H9 (cell line): ENCODE data around the gene ZDHHC19. TPM values are rescaled to one million over a fixed set of nuclear protein-coding genes. Genes with fewer than 3 reads are reported as not detected.

Experiments
- DNase-seq: peaks from one replicate; pipeline ENCODE4 v3.0.0-alpha.2; 2017
- H2AFZ ChIP-seq: one replicate; pipeline ENCODE4 v1.6.1; 2013; ENCODE audit warnings: mild to moderate bottlenecking, low read length, control low read depth, moderate library complexity
- H2AK5ac ChIP-seq: 2 replicates; pipeline ENCODE4 v1.6.1; 2013; ENCODE audit warnings: low read length, control low read depth, mixed read lengths; ENCODE audit not compliant: insufficient read length
- H2BK120ac ChIP-seq: one replicate; pipeline ENCODE4 v1.6.1; 2013; ENCODE audit warnings: low read depth, mild to moderate bottlenecking, low read length, control low read depth, inconsistent platforms; ENCODE audit not compliant: poor library complexity, severe bottlenecking
- H2BK12ac ChIP-seq: 2 replicates; pipeline ENCODE4 v1.6.1; 2013; ENCODE audit warnings: low read length, control low read depth, mixed read lengths, low read depth; ENCODE audit not compliant: insufficient read length
- H2BK15ac ChIP-seq: 2 replicates; pipeline ENCODE4 v1.6.1; 2013; ENCODE audit warnings: low read depth, low read length, control low read depth
- H2BK20ac ChIP-seq: one replicate; pipeline ENCODE4 v1.6.1; 2013; ENCODE audit warnings: low read depth, mild to moderate bottlenecking, low read length, control low read depth, inconsistent platforms; ENCODE audit not compliant: poor library complexity, severe bottlenecking
- H2BK5ac ChIP-seq: 2 replicates; pipeline ENCODE4 v1.6.1; 2013; ENCODE audit warnings: low read length, control low read depth, mixed read lengths; ENCODE audit not compliant: insufficient read length
- H3K14ac ChIP-seq: 2 replicates; pipeline ENCODE4 v1.6.1; 2013; ENCODE audit warnings: low read length, control low read depth; ENCODE audit not compliant: insufficient read depth
- H3K18ac ChIP-seq: 2 replicates; pipeline ENCODE4 v1.6.1; 2013; ENCODE audit warnings: low read depth, mild to moderate bottlenecking, mixed read lengths, low read length, control low read depth; ENCODE audit not compliant: insufficient read length
- H3K23ac ChIP-seq: 2 replicates; pipeline ENCODE4 v1.6.1; 2013; ENCODE audit warnings: low read length, control low read depth, mixed read lengths, low read depth; ENCODE audit not compliant: insufficient read length
- H3K23me2 ChIP-seq: 2 replicates; pipeline ENCODE4 v1.6.1; 2013; ENCODE audit warnings: low read depth, mild to moderate bottlenecking, mixed read lengths, low read length, control low read depth; ENCODE audit not compliant: insufficient read length, poor library complexity, severe bottlenecking
- H3K27ac ChIP-seq: 2 replicates; pipeline ENCODE4 v1.5.1; 2013; ENCODE audit warnings: low read length, control low read depth, mixed read lengths, low read depth; ENCODE audit not compliant: insufficient read length
- H3K27me3 ChIP-seq: 2 replicates; pipeline ENCODE4 v1.6.1; 2013; ENCODE audit warnings: low read length, control low read depth, inconsistent platforms; ENCODE audit not compliant: insufficient read depth
- H3K4ac ChIP-seq: 2 replicates; pipeline ENCODE4 v1.6.1; 2013; ENCODE audit warnings: low read depth, mild to moderate bottlenecking, control low read depth, inconsistent platforms, low read length, moderate library complexity
- H3K4me1 ChIP-seq: 2 replicates; pipeline ENCODE4 v1.6.1; 2013; ENCODE audit warnings: low read length, control low read depth, inconsistent platforms; ENCODE audit not compliant: insufficient read depth
- H3K4me2 ChIP-seq: 2 replicates; pipeline ENCODE4 v1.6.1; 2013; ENCODE audit warnings: low read length, control low read depth, mixed read lengths; ENCODE audit not compliant: insufficient read length, insufficient read depth
- H3K56ac ChIP-seq: 2 replicates; pipeline ENCODE4 v1.6.1; 2013; ENCODE audit warnings: low read depth, mild to moderate bottlenecking, mixed read lengths, low read length, control low read depth; ENCODE audit not compliant: insufficient read length
- H3K79me1 ChIP-seq: 2 replicates; pipeline ENCODE4 v1.6.1; 2013; ENCODE audit warnings: low read depth, mild to moderate bottlenecking, moderate library complexity, low read length, control low read depth, inconsistent platforms; ENCODE audit not compliant: insufficient read depth, poor library complexity, severe bottlenecking
- H3K79me2 ChIP-seq: 2 replicates; pipeline ENCODE4 v1.6.1; 2013; ENCODE audit warnings: low read length, control low read depth, inconsistent platforms; ENCODE audit not compliant: insufficient read depth
- H3K9ac ChIP-seq: 2 replicates; pipeline ENCODE4 v1.6.1; 2013; ENCODE audit warnings: low read length, control low read depth, mixed read lengths; ENCODE audit not compliant: insufficient read length; ENCODE audit errors: extremely low read depth
- H3K9me3 ChIP-seq: one replicate; pipeline ENCODE4 v1.6.1; 2013; ENCODE audit warnings: low read depth, low read length, inconsistent platforms; ENCODE audit not compliant: control insufficient read depth
- H3T11ph ChIP-seq: one replicate; pipeline ENCODE4 v1.6.1; 2013; ENCODE audit warnings: mild to moderate bottlenecking, low read length, control low read depth, inconsistent platforms
- H4K20me1 ChIP-seq: one replicate; pipeline ENCODE4 v1.6.1; 2013; ENCODE audit not compliant: control insufficient read depth, insufficient read length, insufficient read depth
- H4K5ac ChIP-seq: 2 replicates; pipeline ENCODE4 v1.6.1; 2013; ENCODE audit warnings: low read depth, mild to moderate bottlenecking, mixed read lengths, low read length, control low read depth; ENCODE audit not compliant: insufficient read length
- H4K8ac ChIP-seq: replicated peaks from 2 replicates; pipeline ENCODE4 v1.6.1; 2013; ENCODE audit warnings: low read length, control low read depth, mixed read lengths, low read depth; ENCODE audit not compliant: insufficient read length
- H4K91ac ChIP-seq: 2 replicates; pipeline ENCODE4 v1.6.1; 2013; ENCODE audit warnings: low read depth, mild to moderate bottlenecking, moderate library complexity, mixed read lengths, low read length, control low read depth; ENCODE audit not compliant: insufficient read length
- H3K27ac Mint-ChIP-seq, 3 experiments: 2 replicates in 2 of 3; 3 replicates in 1 of 3; pipeline ENCODE4 v1.8.0; 2020 to 2021; ENCODE audit warnings: mixed read lengths in 3 of 3, mild to moderate bottlenecking in 1 of 3, moderate library complexity in 1 of 3
- H3K27me3 Mint-ChIP-seq: 2 replicates; pipeline ENCODE4 v1.8.0; 2021; ENCODE audit warnings: low read depth, mild to moderate bottlenecking, moderate library complexity, mixed read lengths
- H3K36me3 Mint-ChIP-seq, 3 experiments: 2 replicates in 2 of 3; 3 replicates in 1 of 3; pipeline ENCODE4 v1.8.0; 2020 to 2021; ENCODE audit warnings: low read depth in 3 of 3, mixed read lengths in 3 of 3; ENCODE audit not compliant: insufficient read depth in 1 of 3
- H3K4me1 Mint-ChIP-seq, 2 experiments: 2 replicates each; pipeline ENCODE4 v1.8.0; 2020; ENCODE audit warnings: mixed read lengths in 2 of 2
- H3K4me3 Mint-ChIP-seq, 2 experiments: 2 replicates in 1 of 2; 3 replicates in 1 of 2; pipeline ENCODE4 v1.8.0; 2020 to 2021; ENCODE audit warnings: mild to moderate bottlenecking in 2 of 2, mixed read lengths in 2 of 2, moderate library complexity in 1 of 2
- H3K9me3 Mint-ChIP-seq, 2 experiments: 2 replicates in 1 of 2; 3 replicates in 1 of 2; pipeline ENCODE4 v1.8.0; 2020; ENCODE audit warnings: mild to moderate bottlenecking in 2 of 2, mixed read lengths in 2 of 2, moderate library complexity in 1 of 2
- CTCF ChIP-seq: fragments of 200-600 bp; sonication (generic); conservative IDR thresholded peaks from 3 replicates; pipeline ENCODE4 v1.8.0; 2021; ENCODE audit warnings: antibody characterized with exemption, mild to moderate bottlenecking
- WGBS: extraction: QIAGEN DNeasy Blood & Tissue Kit; methylation state at CpG from one replicate; pipeline ENCODE4 v1.1.7; 2013; ENCODE audit warnings: missing lambda C conversion rate, low lambda C conversion rate, mixed read lengths; ENCODE audit not compliant: insufficient read length; ENCODE audit errors: extremely low coverage; 5-methylcytosine and 5-hydroxymethylcytosine counted together
- total RNA-seq: library from RNA; stranded (reverse); gene quantifications from 2 replicates; pipeline ENCODE4 v1.2.1, GENCODE V29; 2021

Gene ZDHHC19
- total RNA-seq, 1 experiment from 2014 or later: 2.2 TPM

GRCh38 chr3:196254376-196255283 lies 43.4 kb upstream of the ZDHHC19 start:
- DNase-seq: no peak
- no peak overlapping the region for H3K4ac ChIP-seq

More at GRCh38 chr3:196254376-196255283, 43.4 kb upstream of the ZDHHC19 start:
- Histone ChIP-seq H3K4me1 (no peaks in the 10 kb centered on the region), H3K23me2 (no peaks in the 10 kb centered on the region), H4K91ac (no peak overlapping the region), H3T11ph (no peak overlapping the region), H4K5ac (no peak overlapping the region), H2BK20ac (no peak overlapping the region), H2BK120ac (no peak overlapping the region), H3K23ac (no peak overlapping the region), H3K79me1 (no peaks in the 10 kb centered on the region), H2AK5ac (no peak overlapping the region), H2BK15ac (no peak overlapping the region), H3K27ac (no peak overlapping the region), H2BK5ac (no peak overlapping the region), H3K56ac (no peak overlapping the region), H2BK12ac (no peak overlapping the region), H3K14ac (no peak overlapping the region), H2AFZ (no peak overlapping the region), H3K9me3 (no peaks in the 10 kb centered on the region), H3K79me2 (no peaks in the 10 kb centered on the region), H3K4me2 (no peak overlapping the region), H4K8ac (no peak overlapping the region), H4K20me1 (no peaks in the 10 kb centered on the region), H3K9ac (no peak overlapping the region), H3K27me3 (no peaks in the 10 kb centered on the region), H3K18ac (no peak overlapping the region)
- TF ChIP-seq CTCF: no peak
- Mint-ChIP-seq H3K27me3 (no peaks in the 10 kb centered on the region), H3K36me3 (peaks cover 0 to 14% (median 3%) of the 10 kb centered on the region in 3 experiments; a peak in 5 of 7 replicates), H3K9me3 (no peaks in the 10 kb centered on the region; a peak in 1 of 5 replicates), H3K4me3 (no peak overlapping the region), H3K27ac (no peak overlapping the region), H3K4me1 (no peaks in the 10 kb centered on the region)
- 100% methylated on average over 1 of the region's 5 CpGs for WGBS
